ENCODE data around the gene UNC80.
"Not testable (repeated sequence)": the region's sequence is repeated elsewhere in the genome, so short reads cannot be mapped to it uniquely, and the experiment has no call there.

The UNC80 gene

GRCh38 chr2:209771474-209772289 lies at the start of gene UNC80:
TSS of gene UNC80 (plus strand) at chr2:209771832. CDS start at chr2:209772073, 241 bp downstream.
- DNase-seq = peak; percentile 46 to 47

GRCh38 chr2:209726311-209726710 lies 45.3 kb upstream of the UNC80 start:
- no peak for DNase-seq

GRCh38 chr2:209727077-209727476 lies 44.6 kb upstream of the UNC80 start:
- DNase-seq = no peak

- no peak for DNase-seq
Observed at GRCh38 chr2:209734805-209735204, 36.8 kb upstream of the UNC80 start.

GRCh38 chr2:209741953-209742352 lies 29.7 kb upstream of the UNC80 start:
- DNase-seq = no peak

- no peak for DNase-seq
Observed at GRCh38 chr2:209753020-209753419, 18.6 kb upstream of the UNC80 start.

- DNase-seq = no peak
Observed at GRCh38 chr2:209757163-209757562, 14.5 kb upstream of the UNC80 start.

- DNase-seq = no peak
Observed at GRCh38 chr2:209761566-209761965, 10.1 kb upstream of the UNC80 start.

GRCh38 chr2:209762563-209762962 lies 9.1 kb upstream of the UNC80 start:
- no peak for DNase-seq

- no peak for DNase-seq
Observed at GRCh38 chr2:209763106-209763505, 8.5 kb upstream of the UNC80 start.

GRCh38 chr2:209766613-209767012 lies 5.0 kb upstream of the UNC80 start:
- DNase-seq = no peak

- no peak for DNase-seq
Observed at GRCh38 chr2:209767316-209767715, 4.3 kb upstream of the UNC80 start.

GRCh38 chr2:209768557-209768956 lies 3.1 kb upstream of the UNC80 start:
- DNase-seq = no peak

- DNase-seq = no peak
Observed at GRCh38 chr2:209772290-209772685, 656 bp downstream of the UNC80 start.

GRCh38 chr2:209773377-209773776 lies 1.7 kb downstream of the UNC80 start:
- no peak for DNase-seq

- no peak for DNase-seq
Observed at GRCh38 chr2:209787416-209787815, 15.8 kb downstream of the UNC80 start.

GRCh38 chr2:209788925-209789324 lies 17.3 kb downstream of the UNC80 start:
- DNase-seq = no peak

GRCh38 chr2:209790066-209790728 lies 18.6 kb downstream of the UNC80 start:
- DNase-seq = no peak

- DNase-seq = no peak
Observed at GRCh38 chr2:209791151-209791550, 19.5 kb downstream of the UNC80 start.

- not testable (repeated sequence) for DNase-seq
Observed at GRCh38 chr2:209795425-209795824, 23.8 kb downstream of the UNC80 start.

GRCh38 chr2:209805351-209805750 lies 33.7 kb downstream of the UNC80 start:
- DNase-seq = no peak

- no peak for DNase-seq
Observed at GRCh38 chr2:209806318-209806717, 34.7 kb downstream of the UNC80 start.

GRCh38 chr2:209808521-209808920 lies 36.9 kb downstream of the UNC80 start:
- no peak for DNase-seq

- DNase-seq = no peak
Observed at GRCh38 chr2:209809256-209809655, 37.6 kb downstream of the UNC80 start.

Measured in activated T-cell treated with anti-CD3 and anti-CD28 coated beads, Interleukin-2, amount 50 U/mL, for 48 hours (primary cell).